ENCODE measurements around the gene ALOX12. TPM values are rescaled to one million over a fixed set of nuclear protein-coding genes. Genes with fewer than 3 reads are reported as not detected.
A peak's percentile ranks its signal among the peaks of the same experiment; 100 is the strongest.

Gene ALOX12
- total RNA-seq, 1 donor from 2014 or later: 0.21 TPM

GRCh38 chr17:6997171-6997570 is 1.3 kb downstream of the ALOX12 start:
- Histone ChIP-seq H3K4me3 (no peak overlapping the region), H3K4me2 (no peak overlapping the region), H3K9me3 (ENCODE audit: low read depth) (no peaks in the 10 kb centered on the region), H4K20me1 (ENCODE audit: low read depth) (peaks cover 3% of the 10 kb centered on the region), H3K4me1 (peaks cover 11% of the 10 kb centered on the region), H3K79me2 (ENCODE audit: low read depth) (no peaks in the 10 kb centered on the region), H2AFZ (replicated peaks) (no peak overlapping the region), H3F3A (ENCODE audit: low read depth) (peaks cover 8% of the 10 kb centered on the region), H3K9ac (no peak overlapping the region), H3K36me3 (no peaks in the 10 kb centered on the region), H3K27me3 (peaks cover 39% of the 10 kb centered on the region), H3K27ac (no peak overlapping the region)
- Mint-ChIP-seq H3K4me1 (peaks cover 2% of the 10 kb centered on the region), H3K36me3 (peaks cover 12% of the 10 kb centered on the region), H3K4me3 (no peak overlapping the region), H3K9me3 (no peaks in the 10 kb centered on the region), H3K27me3 (ENCODE audit: insufficient read depth, low read depth) (peaks cover 9% of the 10 kb centered on the region), H3K27ac (no peak overlapping the region)
- DNase-seq (ENCODE audit: low spot score): no peak
- no peak for TF ChIP-seq EZH2 (IDR thresholded peaks at IDR 0.05)
- no peak for TF ChIP-seq CTCF (IDR thresholded peaks at IDR 0.05)
- TF ChIP-seq EZH2phosphoT487 (IDR thresholded peaks at IDR 0.05): no peak

- Mint-ChIP-seq H3K9me3 (no peaks in the 10 kb centered on the region), H3K36me3 (peaks cover 12% of the 10 kb centered on the region), H3K4me1 (peaks cover 2% of the 10 kb centered on the region), H3K27ac (no peak overlapping the region), H3K27me3 (ENCODE audit: insufficient read depth, low read depth) (peaks cover 7% of the 10 kb centered on the region), H3K4me3 (no peak overlapping the region)
- H3K4me1 ChIP-seq: peaks cover 11% of the 10 kb centered on the region
- H3K4me2 ChIP-seq: no peak overlapping the region
- H3K79me2 ChIP-seq (ENCODE audit: low read depth): no peaks in the 10 kb centered on the region
- no peak overlapping the region for H3K9ac ChIP-seq
- no peak overlapping the region for H2AFZ ChIP-seq (replicated peaks)
- no peak overlapping the region for H3K27ac ChIP-seq
- peaks cover 3% of the 10 kb centered on the region for H4K20me1 ChIP-seq (ENCODE audit: low read depth)
- H3K4me3 ChIP-seq: no peak overlapping the region
- no peak for TF ChIP-seq EZH2phosphoT487 (IDR thresholded peaks at IDR 0.05)
- no peak for TF ChIP-seq CTCF (IDR thresholded peaks at IDR 0.05)
- no peak for TF ChIP-seq EZH2 (IDR thresholded peaks at IDR 0.05)
- H3K9me3 ChIP-seq (ENCODE audit: low read depth): no peaks in the 10 kb centered on the region
- peaks cover 33% of the 10 kb centered on the region for H3K27me3 ChIP-seq
- H3F3A ChIP-seq (ENCODE audit: low read depth): peaks cover 18% of the 10 kb centered on the region
- no peak for DNase-seq (ENCODE audit: low spot score)
- H3K36me3 ChIP-seq: no peaks in the 10 kb centered on the region
Observed at GRCh38 chr17:6998855-6999508, 3.1 kb downstream of the ALOX12 start.

- no peaks in the 10 kb centered on the region for H3K79me2 ChIP-seq (ENCODE audit: low read depth)
- no peaks in the 10 kb centered on the region for H3K4me1 ChIP-seq
- H3K36me3 ChIP-seq: no peaks in the 10 kb centered on the region
- H3K27me3 Mint-ChIP-seq (ENCODE audit: insufficient read depth, low read depth): peaks cover 2% of the 10 kb centered on the region
- no peaks in the 10 kb centered on the region for H3K9me3 ChIP-seq (ENCODE audit: low read depth)
- peaks cover 27% of the 10 kb centered on the region for H3F3A ChIP-seq (ENCODE audit: low read depth)
- H3K36me3 Mint-ChIP-seq: peaks cover 12% of the 10 kb centered on the region
- no peak overlapping the region for H3K27ac ChIP-seq
- H4K20me1 ChIP-seq (ENCODE audit: low read depth): peaks cover 8% of the 10 kb centered on the region
- H3K4me3 Mint-ChIP-seq: no peak overlapping the region
- no peaks in the 10 kb centered on the region for H3K9me3 Mint-ChIP-seq
- peaks cover 2% of the 10 kb centered on the region for H3K4me1 Mint-ChIP-seq
- H3K4me2 ChIP-seq: no peak overlapping the region
- DNase-seq (ENCODE audit: low spot score): peak; percentile 52
- H2AFZ ChIP-seq (replicated peaks): no peak overlapping the region
- TF ChIP-seq EZH2 (IDR thresholded peaks at IDR 0.05) (no peak), EZH2phosphoT487 (IDR thresholded peaks at IDR 0.05) (no peak), CTCF (IDR thresholded peaks at IDR 0.05) (peak; percentile 75)
- H3K27ac Mint-ChIP-seq: no peak overlapping the region
- peaks cover 8% of the 10 kb centered on the region for H3K27me3 ChIP-seq
- no peak overlapping the region for H3K9ac ChIP-seq
- no peak overlapping the region for H3K4me3 ChIP-seq
Observed at GRCh38 chr17:7001318-7001961, 5.6 kb downstream of the ALOX12 start.
